ENCODE data around the gene SLCO1B3. TPM values are rescaled to one million over a fixed set of nuclear protein-coding genes. Genes with fewer than 3 reads are reported as not detected.

Gene SLCO1B3
- total and polyA plus RNA-seq, 10 of the 15 experiments (the other 5 are each of a cell fraction or from before 2014, with no cell fraction given) = 0.04 to 1.2 TPM; not detected in 8

GRCh38 chr12:20822925-20823324 lies 12.4 kb downstream of the SLCO1B3 start:
- Histone ChIP-seq H3K4me1 (ENCODE audit: control insufficient read depth, insufficient read depth, low read length) (no peaks in the 10 kb centered on the region), H3K27me3 (replicated peaks in 1 of 2; ENCODE audit: control insufficient read depth in 2 of 2, insufficient read depth in 2 of 2, low read length in 1 of 2) (no peaks in the 10 kb centered on the region), H3K36me3 (ENCODE audit: control insufficient read depth in 2 of 2, insufficient read depth in 2 of 2, low read length in 1 of 2) (no peaks in the 10 kb centered on the region), H3K9ac (ENCODE audit: control insufficient read depth, insufficient read depth, low read length) (no peak overlapping the region), H3K27ac (ENCODE audit: control insufficient read depth, insufficient read depth) (no peak overlapping the region), H3K4me2 (ENCODE audit: control insufficient read depth, insufficient read depth) (no peak overlapping the region), H3K79me2 (ENCODE audit: control insufficient read depth, insufficient read depth, low read length) (no peaks in the 10 kb centered on the region), H4K20me1 (ENCODE audit: control insufficient read depth, insufficient read depth) (no peaks in the 10 kb centered on the region), H2AFZ (ENCODE audit: control insufficient read depth, low read depth, low read length) (no peak overlapping the region), H3K4me3 (no peak overlapping the region), H3K9me3 (replicated peaks; ENCODE audit: control insufficient read depth, insufficient read depth, low read length) (no peaks in the 10 kb centered on the region)
- ATAC-seq = no peak
- TF ChIP-seq ZNF384 (IDR thresholded peaks at IDR 0.05; ENCODE audit: borderline replicate concordance, low read depth, low read length) (no peak), PML (IDR thresholded peaks at IDR 0.05; ENCODE audit: low read length) (no peak), ZNF622 (IDR thresholded peaks at IDR 0.05) (no peak), SUPT20H (IDR thresholded peaks at IDR 0.05; ENCODE audit: borderline replicate concordance, control insufficient read depth, low read depth, low read length) (no peak), SMARCA5 (IDR thresholded peaks at IDR 0.05) (no peak), TAF1 (IDR thresholded peaks at IDR 0.05; ENCODE audit: borderline replicate concordance, low read depth, low read length) (no peak), SREBF2 (IDR thresholded peaks at IDR 0.05; ENCODE audit: low read length) (no peak), SP1 (IDR thresholded peaks at IDR 0.05; ENCODE audit: low read depth, low read length) (no peak)
- TF ChIP-seq, protein P1, sequence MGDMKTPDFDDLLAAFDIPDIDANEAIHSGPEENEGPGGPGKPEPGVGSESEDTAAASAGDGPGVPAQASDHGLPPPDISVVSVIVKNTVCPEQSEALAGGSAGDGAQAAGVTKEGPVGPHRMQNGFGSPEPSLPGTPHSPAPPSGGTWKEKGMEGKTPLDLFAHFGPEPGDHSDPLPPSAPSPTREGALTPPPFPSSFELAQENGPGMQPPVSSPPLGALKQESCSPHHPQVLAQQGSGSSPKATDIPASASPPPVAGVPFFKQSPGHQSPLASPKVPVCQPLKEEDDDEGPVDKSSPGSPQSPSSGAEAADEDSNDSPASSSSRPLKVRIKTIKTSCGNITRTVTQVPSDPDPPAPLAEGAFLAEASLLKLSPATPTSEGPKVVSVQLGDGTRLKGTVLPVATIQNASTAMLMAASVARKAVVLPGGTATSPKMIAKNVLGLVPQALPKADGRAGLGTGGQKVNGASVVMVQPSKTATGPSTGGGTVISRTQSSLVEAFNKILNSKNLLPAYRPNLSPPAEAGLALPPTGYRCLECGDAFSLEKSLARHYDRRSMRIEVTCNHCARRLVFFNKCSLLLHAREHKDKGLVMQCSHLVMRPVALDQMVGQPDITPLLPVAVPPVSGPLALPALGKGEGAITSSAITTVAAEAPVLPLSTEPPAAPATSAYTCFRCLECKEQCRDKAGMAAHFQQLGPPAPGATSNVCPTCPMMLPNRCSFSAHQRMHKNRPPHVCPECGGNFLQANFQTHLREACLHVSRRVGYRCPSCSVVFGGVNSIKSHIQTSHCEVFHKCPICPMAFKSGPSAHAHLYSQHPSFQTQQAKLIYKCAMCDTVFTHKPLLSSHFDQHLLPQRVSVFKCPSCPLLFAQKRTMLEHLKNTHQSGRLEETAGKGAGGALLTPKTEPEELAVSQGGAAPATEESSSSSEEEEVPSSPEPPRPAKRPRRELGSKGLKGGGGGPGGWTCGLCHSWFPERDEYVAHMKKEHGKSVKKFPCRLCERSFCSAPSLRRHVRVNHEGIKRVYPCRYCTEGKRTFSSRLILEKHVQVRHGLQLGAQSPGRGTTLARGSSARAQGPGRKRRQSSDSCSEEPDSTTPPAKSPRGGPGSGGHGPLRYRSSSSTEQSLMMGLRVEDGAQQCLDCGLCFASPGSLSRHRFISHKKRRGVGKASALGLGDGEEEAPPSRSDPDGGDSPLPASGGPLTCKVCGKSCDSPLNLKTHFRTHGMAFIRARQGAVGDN (IDR thresholded peaks at IDR 0.05) = no peak
- TF ChIP-seq, protein P2, sequence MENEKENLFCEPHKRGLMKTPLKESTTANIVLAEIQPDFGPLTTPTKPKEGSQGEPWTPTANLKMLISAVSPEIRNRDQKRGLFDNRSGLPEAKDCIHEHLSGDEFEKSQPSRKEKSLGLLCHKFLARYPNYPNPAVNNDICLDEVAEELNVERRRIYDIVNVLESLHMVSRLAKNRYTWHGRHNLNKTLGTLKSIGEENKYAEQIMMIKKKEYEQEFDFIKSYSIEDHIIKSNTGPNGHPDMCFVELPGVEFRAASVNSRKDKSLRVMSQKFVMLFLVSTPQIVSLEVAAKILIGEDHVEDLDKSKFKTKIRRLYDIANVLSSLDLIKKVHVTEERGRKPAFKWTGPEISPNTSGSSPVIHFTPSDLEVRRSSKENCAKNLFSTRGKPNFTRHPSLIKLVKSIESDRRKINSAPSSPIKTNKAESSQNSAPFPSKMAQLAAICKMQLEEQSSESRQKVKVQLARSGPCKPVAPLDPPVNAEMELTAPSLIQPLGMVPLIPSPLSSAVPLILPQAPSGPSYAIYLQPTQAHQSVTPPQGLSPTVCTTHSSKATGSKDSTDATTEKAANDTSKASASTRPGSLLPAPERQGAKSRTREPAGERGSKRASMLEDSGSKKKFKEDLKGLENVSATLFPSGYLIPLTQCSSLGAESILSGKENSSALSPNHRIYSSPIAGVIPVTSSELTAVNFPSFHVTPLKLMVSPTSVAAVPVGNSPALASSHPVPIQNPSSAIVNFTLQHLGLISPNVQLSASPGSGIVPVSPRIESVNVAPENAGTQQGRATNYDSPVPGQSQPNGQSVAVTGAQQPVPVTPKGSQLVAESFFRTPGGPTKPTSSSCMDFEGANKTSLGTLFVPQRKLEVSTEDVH (IDR thresholded peaks at IDR 0.05; ENCODE audit: low read depth, partially characterized antibody) = no peak
- intact Hi-C loops (cut with micrococcal nuclease; ENCODE audit: unreplicated experiment) = no loop called here
- WGBS (ENCODE audit: insufficient coverage, insufficient replicate concordance, low lambda C conversion rate, missing lambda C conversion rate) = 5% methylated on average over 4 of the region's 4 CpGs
- POLR2A ChIA-PET = no interaction called here
- no peak for FAIRE-seq
- in situ Hi-C loops (cut with MboI) = no loop called here
- CTCF ChIA-PET = no interaction called here
- RAD21 ChIA-PET (ENCODE audit: unreplicated experiment) = no interaction called here
- no peak for DNase-seq (ENCODE audit: low read depth, low spot score)
- SMC1A ChIA-PET (ENCODE audit: uncharacterized antibody, unreplicated experiment) = no interaction called here
- no TSS peak for BruUV-seq (replicated peaks)

Data from GM12878 (cell line).